T-helper 2 cell treated with Interferon-gamma antibody and Interleukin-4, amounts not matched to agents 100 ng/mL and 5 ng/mL, for 36 hours (primary cell): ENCODE results near the gene OSBPL3. TPM values are rescaled to one million over a fixed set of nuclear protein-coding genes. Genes with fewer than 3 reads are reported as not detected.
"Not testable (repeated sequence)": the region's sequence is repeated elsewhere in the genome, so short reads cannot be mapped to it uniquely, and the experiment has no call there.

Source experiments
- intact Hi-C: fragments of 100-400 bp; cut with micrococcal nuclease; formaldehyde crosslinking; loops from one replicate; pipeline ENCODE4 v1.15.1; 2023
- total RNA-seq: library from RNA; stranded (reverse); gene quantifications from 2 replicates; pipeline ENCODE4 v1.2.3, GENCODE V29; 2022

The OSBPL3 gene
- total RNA-seq, result 104 and 106 TPM in 2 replicates

- intact Hi-C loops, result loop anchor here (1.0 to 10.0 kb wide), 12 partner anchors 15 to 405 kb away; partner anchors contain the start of genes CYCS, GSDME and PALS2
These were observed at the start of gene OSBPL3 for GRCh38 chr7:24979863-24980533. OSBPL3 (minus strand) TSS chr7:24980178; CDS start chr7:24892472, 87,706 bp downstream.

- intact Hi-C loops, result loop anchor here (2.0 to 5.0 kb wide), 3 partner anchors 33 to 96 kb away; partner anchors contain the start of gene CYCS
These were observed 49.1 kb upstream of the OSBPL3 start for GRCh38 chr7:25029075-25029474.

DNA sequence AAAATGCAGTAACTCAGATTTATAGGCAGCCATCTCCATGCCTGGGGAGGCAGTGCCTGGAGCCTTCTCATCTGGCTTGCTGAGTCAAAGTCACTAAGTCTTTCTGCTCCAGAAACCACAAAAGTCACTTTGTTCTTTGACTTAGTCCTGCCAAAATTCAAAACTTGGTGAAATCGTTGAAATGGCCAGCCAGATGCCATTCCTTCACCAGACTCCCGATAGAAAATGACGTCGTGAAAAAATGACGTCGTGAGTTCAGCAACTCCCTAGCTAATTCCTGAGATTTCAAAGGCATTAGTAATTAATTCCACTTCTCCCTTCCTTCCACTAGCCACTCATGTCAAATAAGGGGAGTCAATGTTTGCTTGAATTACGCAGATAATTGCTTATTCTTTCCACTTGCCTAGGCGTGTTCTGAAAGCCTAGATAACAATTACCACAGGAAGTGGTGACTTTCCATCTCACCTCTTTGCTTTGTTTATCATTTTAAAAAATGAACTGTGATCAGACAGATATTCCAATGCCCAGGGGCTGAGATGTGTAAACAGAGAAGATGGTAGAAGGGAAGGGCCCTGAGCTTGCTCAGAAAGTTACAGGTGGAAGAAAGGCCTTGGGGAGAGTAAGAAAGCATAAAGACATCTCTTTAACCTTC is 48.5 kb upstream of the OSBPL3 start:
- intact Hi-C loops, result loop anchor here (1.0 to 5.0 kb wide), 8 partner anchors 34 to 207 kb away; partner anchors contain the start of genes CYCS and OSBPL3

DNA sequence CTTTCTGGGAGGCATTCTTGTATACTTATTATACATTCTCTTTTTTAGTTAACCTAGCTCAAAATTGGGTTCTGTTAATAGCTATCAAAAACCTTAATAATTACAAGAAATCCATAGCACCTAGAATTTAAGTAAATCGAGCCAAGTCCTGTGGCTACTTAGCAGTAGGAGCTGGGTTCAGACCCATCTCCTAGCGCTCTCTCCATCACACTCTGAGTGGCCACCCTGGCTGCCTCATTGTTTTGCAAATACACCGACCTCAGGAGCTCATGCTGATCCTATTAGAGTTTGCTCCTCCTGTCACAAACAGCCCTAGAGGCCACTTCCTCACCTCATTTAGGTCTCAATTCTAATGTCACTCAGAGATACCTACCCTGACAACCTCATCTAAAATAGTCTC is 46.2 kb upstream of the OSBPL3 start:
- intact Hi-C loops, result loop anchor here (5.0 kb wide), 1 partner anchor 36 kb away; no protein-coding TSS in a partner anchor

DNA sequence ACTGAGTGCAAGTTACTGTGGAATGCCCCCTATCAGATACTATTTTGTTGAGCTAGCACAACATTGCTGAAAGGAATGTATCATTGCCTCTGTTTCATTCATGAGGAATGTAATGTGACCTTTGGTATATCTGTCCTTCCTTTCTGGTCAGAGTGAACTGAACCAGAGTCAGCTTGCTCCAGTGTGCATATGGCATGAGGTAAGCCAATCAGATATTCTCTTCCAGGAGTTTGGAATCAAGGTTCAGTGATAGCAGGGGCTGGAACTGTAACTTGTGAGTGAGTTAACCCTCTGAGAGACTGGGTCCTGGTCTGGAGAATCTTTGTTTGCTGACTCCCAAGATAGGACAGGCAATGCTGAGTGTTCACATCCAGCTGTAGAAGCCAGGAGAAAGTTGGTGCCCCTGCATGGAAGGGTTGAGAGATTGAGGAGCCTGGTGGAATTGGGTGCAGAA is 45.3 kb upstream of the OSBPL3 start:
- intact Hi-C loops, result loop anchor here (5.0 kb wide), 1 partner anchor 37 kb away; no protein-coding TSS in a partner anchor

GRCh38 chr7:25024066-25024465 is 44.1 kb upstream of the OSBPL3 start:
- intact Hi-C loops, result no loop called here

GRCh38 chr7:25017671-25018070 is 37.7 kb upstream of the OSBPL3 start:
- intact Hi-C loops, result not testable (repeated sequence)

- intact Hi-C loops, result no loop called here
These were observed 34.8 kb upstream of the OSBPL3 start for GRCh38 chr7:25014756-25015155.

DNA sequence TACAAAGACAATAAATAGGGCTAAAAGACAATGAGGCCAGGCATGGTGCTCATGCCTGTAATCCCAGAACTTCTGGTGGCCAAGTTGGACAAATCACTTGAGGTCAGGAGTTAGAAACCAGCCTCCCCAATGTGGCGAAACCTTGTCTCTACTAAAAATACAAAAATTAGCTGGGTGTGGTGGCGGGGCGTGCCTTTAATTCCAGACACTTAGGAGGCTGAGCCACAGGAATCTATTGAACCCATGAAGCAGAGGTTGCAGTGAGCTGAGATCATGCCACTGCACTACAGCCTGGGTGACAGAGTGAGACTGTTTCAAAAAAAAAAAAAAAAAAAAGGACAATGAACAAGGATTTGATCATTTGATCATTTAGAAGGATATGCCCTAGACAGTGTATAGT is 32.7 kb upstream of the OSBPL3 start:
- intact Hi-C loops, result not testable (repeated sequence)

GRCh38 chr7:25012254-25012653 is 32.3 kb upstream of the OSBPL3 start:
- intact Hi-C loops, result no loop called here

GRCh38 chr7:25009257-25009656 is 29.3 kb upstream of the OSBPL3 start:
- intact Hi-C loops, result no loop called here

- intact Hi-C loops, result no loop called here
These were observed 27.7 kb upstream of the OSBPL3 start for GRCh38 chr7:25007668-25008067.

DNA sequence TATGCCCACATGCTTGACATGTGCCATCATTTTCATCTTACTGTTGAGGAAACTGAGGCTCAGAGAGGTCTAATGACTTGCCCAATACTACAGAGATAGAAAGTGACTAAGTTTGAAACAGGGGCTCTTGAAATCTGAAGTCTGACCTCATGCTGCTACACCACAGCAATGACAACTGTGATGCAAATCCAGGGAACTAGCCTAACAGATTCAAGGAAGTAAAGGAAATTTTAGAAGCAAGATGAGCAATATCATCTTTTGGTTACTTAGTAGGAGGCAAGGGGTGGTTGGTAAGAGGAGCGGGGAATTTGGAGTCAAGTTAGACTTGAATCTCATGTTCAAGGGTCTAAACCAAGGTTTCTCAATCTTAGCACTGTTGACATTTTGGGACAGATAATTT is 26.3 kb upstream of the OSBPL3 start:
- intact Hi-C loops, result no loop called here

DNA sequence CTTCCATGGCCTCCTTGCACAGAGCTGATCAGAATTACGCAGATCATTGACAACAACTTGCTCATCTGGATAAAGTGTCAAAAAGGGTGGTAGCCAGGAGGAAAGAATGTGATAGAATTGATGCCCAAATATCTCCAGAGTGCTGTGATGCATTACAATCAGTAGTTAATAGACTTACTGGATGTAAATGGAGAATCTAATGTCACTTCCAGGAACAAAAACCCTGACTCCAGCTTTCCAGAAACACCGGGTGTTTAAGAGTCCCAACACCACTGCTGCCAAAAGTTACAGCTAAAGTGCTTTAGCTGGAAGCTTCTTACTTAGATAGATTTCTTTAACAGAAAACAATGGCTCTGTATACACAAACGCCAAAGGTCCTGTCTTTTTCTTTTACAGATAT is 25.7 kb upstream of the OSBPL3 start:
- intact Hi-C loops, result no loop called here

DNA sequence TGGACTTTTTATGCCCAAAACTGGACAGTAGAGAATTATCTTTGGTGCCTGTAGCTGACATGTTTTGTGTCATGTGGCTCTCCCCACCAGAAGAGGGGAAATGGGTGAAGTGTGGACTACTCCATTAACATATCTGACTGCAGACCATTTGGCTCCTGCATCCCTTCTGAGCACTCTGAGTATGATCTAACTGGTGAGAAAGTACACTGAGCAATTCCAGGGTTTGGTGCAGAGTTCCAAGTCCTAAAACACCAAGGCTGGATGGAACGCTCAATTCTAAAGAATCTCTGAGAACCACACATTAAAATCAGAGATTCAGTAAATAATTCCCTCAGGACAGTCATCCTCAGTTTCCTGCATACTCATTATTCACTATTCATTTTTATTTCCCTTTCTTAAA is 22.8 kb upstream of the OSBPL3 start:
- intact Hi-C loops, result no loop called here

GRCh38 chr7:24995466-24995865 is 15.5 kb upstream of the OSBPL3 start:
- intact Hi-C loops, result no loop called here

- intact Hi-C loops, result no loop called here
These were observed 12.3 kb upstream of the OSBPL3 start for GRCh38 chr7:24992314-24992713.

GRCh38 chr7:24991353-24991752 is 11.4 kb upstream of the OSBPL3 start:
- intact Hi-C loops, result no loop called here

- intact Hi-C loops, result loop anchor here (10.0 kb wide), 1 partner anchor 413 kb away; the partner anchor contains the start of gene PALS2
These were observed 7.4 kb upstream of the OSBPL3 start for GRCh38 chr7:24987331-24987842.

GRCh38 chr7:24982917-24983316 is 2.9 kb upstream of the OSBPL3 start:
- intact Hi-C loops, result loop anchor here (10.0 kb wide), 1 partner anchor 408 kb away; the partner anchor contains the start of gene PALS2

- intact Hi-C loops, result loop anchor here (1.0 to 10.0 kb wide), 4 partner anchors 89 to 407 kb away; partner anchors contain the start of genes GSDME and PALS2
These were observed 1.4 kb upstream of the OSBPL3 start for GRCh38 chr7:24981171-24981951.
